ENCODE data around the gene FKBP14. TPM values are rescaled to one million over a fixed set of nuclear protein-coding genes. Genes with fewer than 3 reads are reported as not detected.

The FKBP14 gene
- total RNA-seq, 1 experiment from 2014 or later: 11.5 TPM

- H4K20me1 ChIP-seq (ENCODE audit: control insufficient read depth, insufficient read depth, insufficient read length): no peaks in the 10 kb centered on the region
- no peak overlapping the region for H2AFZ ChIP-seq (ENCODE audit: low read length)
- H3T11ph ChIP-seq (ENCODE audit: low read length): no peak overlapping the region
- H3K79me2 ChIP-seq (ENCODE audit: insufficient read depth, low read length): peaks cover 18% of the 10 kb centered on the region; the same call in 1 of the 2 replicates
- H3K56ac ChIP-seq (ENCODE audit: insufficient read length, low read depth, low read length): no peak overlapping the region
- no peak overlapping the region for H3K4ac ChIP-seq (ENCODE audit: low read depth, low read length)
- H3K9me3 ChIP-seq (ENCODE audit: control insufficient read depth, low read depth, low read length): no peaks in the 10 kb centered on the region
- H4K8ac ChIP-seq (replicated peaks; ENCODE audit: insufficient read length, low read depth, low read length): no peak overlapping the region
- H3K4me1 Mint-ChIP-seq: peaks cover 16 to 17% of the 10 kb centered on the region in 2 experiments
- no peak overlapping the region for H3K27ac ChIP-seq (ENCODE audit: insufficient read length, low read depth, low read length)
- no peak overlapping the region for H4K91ac ChIP-seq (ENCODE audit: insufficient read length, low read depth, low read length)
- peak overlapping the region in 1 of 2 experiments; percentile 9; a peak in 1 of 5 replicates for H3K4me3 Mint-ChIP-seq
- 0 out of 7 replicates have a peak overlapping the region, but pooled peaks of 1 of the 3 experiments have one; percentile 51 for H3K27ac Mint-ChIP-seq
- no CpG with 5 or more reads among the region's 2 CpGs for WGBS (ENCODE audit: extremely low coverage, insufficient read length, low lambda C conversion rate)
- no peak overlapping the region for H2BK12ac ChIP-seq (ENCODE audit: insufficient read length, low read depth, low read length)
- H3K27me3 Mint-ChIP-seq (ENCODE audit: low read depth): no peaks in the 10 kb centered on the region; the same call in 1 of the 2 replicates
- H2BK15ac ChIP-seq (ENCODE audit: low read depth, low read length): no peak overlapping the region
- H3K23me2 ChIP-seq (ENCODE audit: insufficient read length, low read depth, low read length, poor library complexity, severe bottlenecking): peaks cover 8% of the 10 kb centered on the region
- no peak overlapping the region for H3K23ac ChIP-seq (ENCODE audit: insufficient read length, low read depth, low read length)
- H2BK20ac ChIP-seq (ENCODE audit: low read depth, low read length, poor library complexity, severe bottlenecking): no peak overlapping the region
- H3K9ac ChIP-seq (ENCODE audit: extremely low read depth, insufficient read length, low read length): no peak overlapping the region
- H2AK5ac ChIP-seq (ENCODE audit: insufficient read length, low read length): no peak overlapping the region
- H3K9me3 Mint-ChIP-seq: no peaks in the 10 kb centered on the region; a peak in 1 of 5 replicates
- no peak overlapping the region for H3K18ac ChIP-seq (ENCODE audit: insufficient read length, low read depth, low read length)
- H3K27me3 ChIP-seq (ENCODE audit: insufficient read depth, low read length): no peaks in the 10 kb centered on the region
- no peak for TF ChIP-seq CTCF (conservative IDR thresholded peaks at IDR 0.05)
- peaks cover 5% of the 10 kb centered on the region; the same call in 1 of the 2 replicates for H3K4me1 ChIP-seq (ENCODE audit: insufficient read depth, low read length)
- H3K36me3 Mint-ChIP-seq (ENCODE audit: insufficient read depth in 1 of 3, low read depth in 3 of 3): peaks cover 0 to 14% (median 0%) of the 10 kb centered on the region in 3 experiments
- no peak overlapping the region for H4K5ac ChIP-seq (ENCODE audit: insufficient read length, low read depth, low read length)
- H2BK5ac ChIP-seq (ENCODE audit: insufficient read length, low read length): no peak overlapping the region
- no peak overlapping the region for H3K14ac ChIP-seq (ENCODE audit: insufficient read depth, low read length)
- peaks cover 3% of the 10 kb centered on the region for H3K79me1 ChIP-seq (ENCODE audit: insufficient read depth, low read depth, low read length, poor library complexity, severe bottlenecking)
- DNase-seq: no peak
- no peak overlapping the region for H3K4me2 ChIP-seq (ENCODE audit: insufficient read depth, insufficient read length, low read length)
- H2BK120ac ChIP-seq (ENCODE audit: low read depth, low read length, poor library complexity, severe bottlenecking): no peak overlapping the region
Measured at GRCh38 chr7:29987083-29987482, 39.4 kb downstream of the FKBP14 start.

All from H9 (cell line).